Spleen (tissue), 7 donors: ENCODE results near the gene LYRM1.

Source experiments
- POLR2AphosphoS5 ChIP-seq, 3 donors: sonication (generic); formaldehyde crosslinking; IDR thresholded peaks; one replicate each; pipeline ENCODE4 v1.5.1; 2017; ENCODE audit warnings: antibody characterized with exemption in 3 of 3
- TF ChIP-seq, protein P1 (sequence below), 11 experiments: fragments of 200-600 bp in 7 of 11; fragments of 450-650 bp in 4 of 11; sonication (generic) in 4 of 11; IDR thresholded peaks in 8 of 11; conservative IDR thresholded peaks in 3 of 11; 1 replicate in 7 of 11; 2 replicates in 4 of 11; pipeline versions ENCODE4 v1.4.0 to v1.8.0; 2016 to 2021; ENCODE audit warnings: antibody characterized with exemption in 11 of 11, inconsistent platforms in 4 of 11, mild to moderate bottlenecking in 1 of 11
- donor health status: DM: no; HTN: no; CAD: no; lungs with moderate emphysema.
- donor health status: DM: no; HTN: no; CAD: no.
- donor health status: DM: no; HTN: no; CAD: no.

DNA sequence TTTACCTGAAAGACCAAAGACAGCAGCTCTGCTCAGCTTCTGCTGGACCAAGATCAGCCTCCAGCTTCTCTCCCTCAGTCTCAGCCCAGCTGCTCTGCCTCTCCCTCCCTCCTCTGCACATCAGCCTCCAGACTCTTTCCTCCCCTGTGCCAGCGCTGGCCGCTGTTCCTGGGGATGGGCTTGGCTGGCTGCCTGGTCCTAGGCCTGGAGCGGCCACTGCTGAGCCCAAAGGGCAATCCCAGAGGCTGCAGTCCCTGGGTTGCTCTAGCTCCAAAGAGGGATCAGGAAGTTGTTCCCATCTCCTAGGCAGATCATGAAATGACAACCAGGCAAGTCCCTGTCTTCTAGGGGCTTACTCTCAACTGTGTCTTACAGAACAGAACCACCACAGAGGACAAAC is 31.7 kb upstream of the LYRM1 start:
- TF ChIP-seq, protein P1, sequence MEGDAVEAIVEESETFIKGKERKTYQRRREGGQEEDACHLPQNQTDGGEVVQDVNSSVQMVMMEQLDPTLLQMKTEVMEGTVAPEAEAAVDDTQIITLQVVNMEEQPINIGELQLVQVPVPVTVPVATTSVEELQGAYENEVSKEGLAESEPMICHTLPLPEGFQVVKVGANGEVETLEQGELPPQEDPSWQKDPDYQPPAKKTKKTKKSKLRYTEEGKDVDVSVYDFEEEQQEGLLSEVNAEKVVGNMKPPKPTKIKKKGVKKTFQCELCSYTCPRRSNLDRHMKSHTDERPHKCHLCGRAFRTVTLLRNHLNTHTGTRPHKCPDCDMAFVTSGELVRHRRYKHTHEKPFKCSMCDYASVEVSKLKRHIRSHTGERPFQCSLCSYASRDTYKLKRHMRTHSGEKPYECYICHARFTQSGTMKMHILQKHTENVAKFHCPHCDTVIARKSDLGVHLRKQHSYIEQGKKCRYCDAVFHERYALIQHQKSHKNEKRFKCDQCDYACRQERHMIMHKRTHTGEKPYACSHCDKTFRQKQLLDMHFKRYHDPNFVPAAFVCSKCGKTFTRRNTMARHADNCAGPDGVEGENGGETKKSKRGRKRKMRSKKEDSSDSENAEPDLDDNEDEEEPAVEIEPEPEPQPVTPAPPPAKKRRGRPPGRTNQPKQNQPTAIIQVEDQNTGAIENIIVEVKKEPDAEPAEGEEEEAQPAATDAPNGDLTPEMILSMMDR (IDR thresholded peaks at IDR 0.05 in 8 of 11, conservative IDR thresholded peaks at IDR 0.05 in 3 of 11): no peak
- TF ChIP-seq POLR2AphosphoS5 (IDR thresholded peaks at IDR 0.05): peak; percentile 52 to 73 (median 66)
